H9 (cell line): ENCODE measurements around the gene ITGB2. TPM values are rescaled to one million over a fixed set of nuclear protein-coding genes. Genes with fewer than 3 reads are reported as not detected.

Source experiments
- DNase-seq: peaks from one replicate; pipeline ENCODE4 v3.0.0-alpha.2; 2017
- H2AFZ ChIP-seq: one replicate; pipeline ENCODE4 v1.6.1; 2013; ENCODE audit warnings: mild to moderate bottlenecking, low read length, control low read depth, moderate library complexity
- H2AK5ac ChIP-seq: 2 replicates; pipeline ENCODE4 v1.6.1; 2013; ENCODE audit warnings: low read length, control low read depth, mixed read lengths; ENCODE audit not compliant: insufficient read length
- H2BK120ac ChIP-seq: one replicate; pipeline ENCODE4 v1.6.1; 2013; ENCODE audit warnings: low read depth, mild to moderate bottlenecking, low read length, control low read depth, inconsistent platforms; ENCODE audit not compliant: poor library complexity, severe bottlenecking
- H2BK12ac ChIP-seq: 2 replicates; pipeline ENCODE4 v1.6.1; 2013; ENCODE audit warnings: low read length, control low read depth, mixed read lengths, low read depth; ENCODE audit not compliant: insufficient read length
- H2BK15ac ChIP-seq: 2 replicates; pipeline ENCODE4 v1.6.1; 2013; ENCODE audit warnings: low read depth, low read length, control low read depth
- H2BK20ac ChIP-seq: one replicate; pipeline ENCODE4 v1.6.1; 2013; ENCODE audit warnings: low read depth, mild to moderate bottlenecking, low read length, control low read depth, inconsistent platforms; ENCODE audit not compliant: poor library complexity, severe bottlenecking
- H2BK5ac ChIP-seq: 2 replicates; pipeline ENCODE4 v1.6.1; 2013; ENCODE audit warnings: low read length, control low read depth, mixed read lengths; ENCODE audit not compliant: insufficient read length
- H3K14ac ChIP-seq: 2 replicates; pipeline ENCODE4 v1.6.1; 2013; ENCODE audit warnings: low read length, control low read depth; ENCODE audit not compliant: insufficient read depth
- H3K18ac ChIP-seq: 2 replicates; pipeline ENCODE4 v1.6.1; 2013; ENCODE audit warnings: low read depth, mild to moderate bottlenecking, mixed read lengths, low read length, control low read depth; ENCODE audit not compliant: insufficient read length
- H3K23ac ChIP-seq: 2 replicates; pipeline ENCODE4 v1.6.1; 2013; ENCODE audit warnings: low read length, control low read depth, mixed read lengths, low read depth; ENCODE audit not compliant: insufficient read length
- H3K23me2 ChIP-seq: 2 replicates; pipeline ENCODE4 v1.6.1; 2013; ENCODE audit warnings: low read depth, mild to moderate bottlenecking, mixed read lengths, low read length, control low read depth; ENCODE audit not compliant: insufficient read length, poor library complexity, severe bottlenecking
- H3K27ac ChIP-seq: 2 replicates; pipeline ENCODE4 v1.5.1; 2013; ENCODE audit warnings: low read length, control low read depth, mixed read lengths, low read depth; ENCODE audit not compliant: insufficient read length
- H3K27me3 ChIP-seq: 2 replicates; pipeline ENCODE4 v1.6.1; 2013; ENCODE audit warnings: low read length, control low read depth, inconsistent platforms; ENCODE audit not compliant: insufficient read depth
- H3K4ac ChIP-seq: 2 replicates; pipeline ENCODE4 v1.6.1; 2013; ENCODE audit warnings: low read depth, mild to moderate bottlenecking, control low read depth, inconsistent platforms, low read length, moderate library complexity
- H3K4me1 ChIP-seq: 2 replicates; pipeline ENCODE4 v1.6.1; 2013; ENCODE audit warnings: low read length, control low read depth, inconsistent platforms; ENCODE audit not compliant: insufficient read depth
- H3K4me2 ChIP-seq: 2 replicates; pipeline ENCODE4 v1.6.1; 2013; ENCODE audit warnings: low read length, control low read depth, mixed read lengths; ENCODE audit not compliant: insufficient read length, insufficient read depth
- H3K56ac ChIP-seq: 2 replicates; pipeline ENCODE4 v1.6.1; 2013; ENCODE audit warnings: low read depth, mild to moderate bottlenecking, mixed read lengths, low read length, control low read depth; ENCODE audit not compliant: insufficient read length
- H3K79me1 ChIP-seq: 2 replicates; pipeline ENCODE4 v1.6.1; 2013; ENCODE audit warnings: low read depth, mild to moderate bottlenecking, moderate library complexity, low read length, control low read depth, inconsistent platforms; ENCODE audit not compliant: insufficient read depth, poor library complexity, severe bottlenecking
- H3K79me2 ChIP-seq: 2 replicates; pipeline ENCODE4 v1.6.1; 2013; ENCODE audit warnings: low read length, control low read depth, inconsistent platforms; ENCODE audit not compliant: insufficient read depth
- H3K9ac ChIP-seq: 2 replicates; pipeline ENCODE4 v1.6.1; 2013; ENCODE audit warnings: low read length, control low read depth, mixed read lengths; ENCODE audit not compliant: insufficient read length; ENCODE audit errors: extremely low read depth
- H3K9me3 ChIP-seq: one replicate; pipeline ENCODE4 v1.6.1; 2013; ENCODE audit warnings: low read depth, low read length, inconsistent platforms; ENCODE audit not compliant: control insufficient read depth
- H3T11ph ChIP-seq: one replicate; pipeline ENCODE4 v1.6.1; 2013; ENCODE audit warnings: mild to moderate bottlenecking, low read length, control low read depth, inconsistent platforms
- H4K20me1 ChIP-seq: one replicate; pipeline ENCODE4 v1.6.1; 2013; ENCODE audit not compliant: control insufficient read depth, insufficient read length, insufficient read depth
- H4K5ac ChIP-seq: 2 replicates; pipeline ENCODE4 v1.6.1; 2013; ENCODE audit warnings: low read depth, mild to moderate bottlenecking, mixed read lengths, low read length, control low read depth; ENCODE audit not compliant: insufficient read length
- H4K8ac ChIP-seq: replicated peaks from 2 replicates; pipeline ENCODE4 v1.6.1; 2013; ENCODE audit warnings: low read length, control low read depth, mixed read lengths, low read depth; ENCODE audit not compliant: insufficient read length
- H4K91ac ChIP-seq: 2 replicates; pipeline ENCODE4 v1.6.1; 2013; ENCODE audit warnings: low read depth, mild to moderate bottlenecking, moderate library complexity, mixed read lengths, low read length, control low read depth; ENCODE audit not compliant: insufficient read length
- H3K27ac Mint-ChIP-seq, 3 experiments: 2 replicates in 2 of 3; 3 replicates in 1 of 3; pipeline ENCODE4 v1.8.0; 2020 to 2021; ENCODE audit warnings: mixed read lengths in 3 of 3, mild to moderate bottlenecking in 1 of 3, moderate library complexity in 1 of 3
- H3K27me3 Mint-ChIP-seq: 2 replicates; pipeline ENCODE4 v1.8.0; 2021; ENCODE audit warnings: low read depth, mild to moderate bottlenecking, moderate library complexity, mixed read lengths
- H3K36me3 Mint-ChIP-seq, 3 experiments: 2 replicates in 2 of 3; 3 replicates in 1 of 3; pipeline ENCODE4 v1.8.0; 2020 to 2021; ENCODE audit warnings: low read depth in 3 of 3, mixed read lengths in 3 of 3; ENCODE audit not compliant: insufficient read depth in 1 of 3
- H3K4me1 Mint-ChIP-seq, 2 experiments: 2 replicates each; pipeline ENCODE4 v1.8.0; 2020; ENCODE audit warnings: mixed read lengths in 2 of 2
- H3K4me3 Mint-ChIP-seq, 2 experiments: 2 replicates in 1 of 2; 3 replicates in 1 of 2; pipeline ENCODE4 v1.8.0; 2020 to 2021; ENCODE audit warnings: mild to moderate bottlenecking in 2 of 2, mixed read lengths in 2 of 2, moderate library complexity in 1 of 2
- H3K9me3 Mint-ChIP-seq, 2 experiments: 2 replicates in 1 of 2; 3 replicates in 1 of 2; pipeline ENCODE4 v1.8.0; 2020; ENCODE audit warnings: mild to moderate bottlenecking in 2 of 2, mixed read lengths in 2 of 2, moderate library complexity in 1 of 2
- WGBS: extraction: QIAGEN DNeasy Blood & Tissue Kit; methylation state at CpG from one replicate; pipeline ENCODE4 v1.1.7; 2013; ENCODE audit warnings: missing lambda C conversion rate, low lambda C conversion rate, mixed read lengths; ENCODE audit not compliant: insufficient read length; ENCODE audit errors: extremely low coverage; 5-methylcytosine and 5-hydroxymethylcytosine counted together
- total RNA-seq: library from RNA; stranded (reverse); gene quantifications from 2 replicates; pipeline ENCODE4 v1.2.1, GENCODE V29; 2021
- TF ChIP-seq, protein P1 (sequence below): fragments of 200-600 bp; sonication (generic); conservative IDR thresholded peaks from 3 replicates; pipeline ENCODE4 v1.8.0; 2021; ENCODE audit warnings: antibody characterized with exemption, mild to moderate bottlenecking

The ITGB2 gene
- total RNA-seq, 1 experiment from 2014 or later = 1.1 TPM

DNA sequence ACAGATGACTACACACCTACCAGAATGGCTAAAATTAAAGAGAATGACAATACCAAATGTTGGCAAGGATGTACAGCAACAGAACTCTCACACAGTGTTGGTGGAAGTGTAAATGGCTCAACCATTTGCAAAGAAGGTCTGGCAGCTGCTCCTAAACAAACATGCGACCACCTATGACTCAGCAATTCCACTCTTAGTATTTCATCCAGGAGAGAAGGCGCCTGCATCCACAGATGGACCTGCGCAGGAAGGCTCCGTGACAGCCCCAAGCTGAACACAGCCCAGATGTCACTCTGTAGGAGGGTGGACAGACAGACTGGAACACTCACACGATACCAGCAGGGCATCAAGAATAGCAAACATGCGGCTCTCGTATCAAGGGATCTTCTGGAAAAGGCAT lies 53.9 kb downstream of the ITGB2 start:
- no peak overlapping the region for H3K4me3 Mint-ChIP-seq
- no peak overlapping the region for H4K5ac ChIP-seq
- H3K79me1 ChIP-seq = peaks cover 21% of the 10 kb centered on the region
- H3K27me3 ChIP-seq = no peaks in the 10 kb centered on the region
- H3K27ac ChIP-seq = no peak overlapping the region
- no peak overlapping the region for H2BK5ac ChIP-seq
- peaks cover 8% of the 10 kb centered on the region; the same call in 1 of the 2 replicates for H3K4me1 ChIP-seq
- H3K27ac Mint-ChIP-seq = peak overlapping the region; percentile 18 to 62 (median 29); a peak in 6 of 7 replicates
- H2AK5ac ChIP-seq = no peak overlapping the region
- TF ChIP-seq, protein P1, sequence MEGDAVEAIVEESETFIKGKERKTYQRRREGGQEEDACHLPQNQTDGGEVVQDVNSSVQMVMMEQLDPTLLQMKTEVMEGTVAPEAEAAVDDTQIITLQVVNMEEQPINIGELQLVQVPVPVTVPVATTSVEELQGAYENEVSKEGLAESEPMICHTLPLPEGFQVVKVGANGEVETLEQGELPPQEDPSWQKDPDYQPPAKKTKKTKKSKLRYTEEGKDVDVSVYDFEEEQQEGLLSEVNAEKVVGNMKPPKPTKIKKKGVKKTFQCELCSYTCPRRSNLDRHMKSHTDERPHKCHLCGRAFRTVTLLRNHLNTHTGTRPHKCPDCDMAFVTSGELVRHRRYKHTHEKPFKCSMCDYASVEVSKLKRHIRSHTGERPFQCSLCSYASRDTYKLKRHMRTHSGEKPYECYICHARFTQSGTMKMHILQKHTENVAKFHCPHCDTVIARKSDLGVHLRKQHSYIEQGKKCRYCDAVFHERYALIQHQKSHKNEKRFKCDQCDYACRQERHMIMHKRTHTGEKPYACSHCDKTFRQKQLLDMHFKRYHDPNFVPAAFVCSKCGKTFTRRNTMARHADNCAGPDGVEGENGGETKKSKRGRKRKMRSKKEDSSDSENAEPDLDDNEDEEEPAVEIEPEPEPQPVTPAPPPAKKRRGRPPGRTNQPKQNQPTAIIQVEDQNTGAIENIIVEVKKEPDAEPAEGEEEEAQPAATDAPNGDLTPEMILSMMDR = no peak
- peak overlapping the region; percentile 24 for H3K18ac ChIP-seq
- H3K14ac ChIP-seq = no peak overlapping the region; the same call in 1 of the 2 replicates
- no peaks in the 10 kb centered on the region for H3K9me3 Mint-ChIP-seq
- no peak overlapping the region for H2BK20ac ChIP-seq
- no peak overlapping the region for H2AFZ ChIP-seq
- no peak for DNase-seq
- WGBS = no CpG with 5 or more reads among the region's 7 CpGs
- peaks cover 56% of the 10 kb centered on the region for H3K79me2 ChIP-seq
- H3T11ph ChIP-seq = no peak overlapping the region
- no peak overlapping the region for H2BK15ac ChIP-seq
- no peak overlapping the region for H4K91ac ChIP-seq
- no peak overlapping the region for H4K8ac ChIP-seq
- no peak overlapping the region for H2BK12ac ChIP-seq
- no peaks in the 10 kb centered on the region; the same call in 1 of the 2 replicates for H3K27me3 Mint-ChIP-seq
- no peaks in the 10 kb centered on the region for H4K20me1 ChIP-seq
- H3K56ac ChIP-seq = peak overlapping the region; percentile 35
- peaks cover 14 to 29% (median 23%) of the 10 kb centered on the region in 3 experiments; a peak in 6 of 7 replicates for H3K36me3 Mint-ChIP-seq
- peaks cover under 1% of the 10 kb centered on the region for H3K23me2 ChIP-seq
- peak overlapping the region; percentile 6 for H3K4me2 ChIP-seq
- no peak overlapping the region for H3K4ac ChIP-seq
- no peak overlapping the region for H2BK120ac ChIP-seq
- no peak overlapping the region for H3K9ac ChIP-seq
- no peak overlapping the region for H3K23ac ChIP-seq
- H3K9me3 ChIP-seq = no peaks in the 10 kb centered on the region
- peaks cover 39 to 42% of the 10 kb centered on the region in 2 experiments for H3K4me1 Mint-ChIP-seq
